ENCODE measurements around the gene DPYSL5. TPM values are rescaled to one million over a fixed set of nuclear protein-coding genes. Genes with fewer than 3 reads are reported as not detected.

Gene DPYSL5
- total RNA-seq, 1 donor from 2014 or later: 2.8 TPM

- H3K27me3 Mint-ChIP-seq (ENCODE audit: low read depth): peaks cover 10% of the 10 kb centered on the region
- no peaks in the 10 kb centered on the region for H3K4me1 Mint-ChIP-seq
- H3K9me3 Mint-ChIP-seq: no peaks in the 10 kb centered on the region
- no peak for TF ChIP-seq CTCF (IDR thresholded peaks at IDR 0.05; ENCODE audit: unreplicated experiment)
- H3K27ac Mint-ChIP-seq: no peak overlapping the region
- no peak overlapping the region for H3K4me3 Mint-ChIP-seq
- H3K36me3 Mint-ChIP-seq: no peaks in the 10 kb centered on the region
- DNase-seq (ENCODE audit: low spot score in 2 of 2, unreplicated experiment in 2 of 2): no peak
These were observed 37.9 kb downstream of the DPYSL5 start for GRCh38 chr2:26885651-26886329.

- Mint-ChIP-seq H3K27me3 (ENCODE audit: low read depth) (peaks cover 5% of the 10 kb centered on the region), H3K9me3 (no peaks in the 10 kb centered on the region), H3K36me3 (no peaks in the 10 kb centered on the region), H3K4me1 (no peaks in the 10 kb centered on the region), H3K27ac (no peak overlapping the region), H3K4me3 (no peak overlapping the region)
- DNase-seq (ENCODE audit: low spot score in 2 of 2, unreplicated experiment in 2 of 2): no peak
- no peak for TF ChIP-seq CTCF (IDR thresholded peaks at IDR 0.05; ENCODE audit: unreplicated experiment)
These were observed 38.8 kb downstream of the DPYSL5 start for GRCh38 chr2:26886736-26887135.

- H3K27ac Mint-ChIP-seq: no peak overlapping the region
- TF ChIP-seq CTCF (IDR thresholded peaks at IDR 0.05; ENCODE audit: unreplicated experiment): no peak
- H3K9me3 Mint-ChIP-seq: no peaks in the 10 kb centered on the region
- no peak for DNase-seq (ENCODE audit: low spot score in 2 of 2, unreplicated experiment in 2 of 2)
- no peaks in the 10 kb centered on the region for H3K36me3 Mint-ChIP-seq
- no peak overlapping the region for H3K4me3 Mint-ChIP-seq
- no peaks in the 10 kb centered on the region for H3K4me1 Mint-ChIP-seq
- H3K27me3 Mint-ChIP-seq (ENCODE audit: low read depth): peaks cover 5% of the 10 kb centered on the region
These were observed 39.2 kb downstream of the DPYSL5 start for GRCh38 chr2:26887151-26887550.

GRCh38 chr2:26889796-26890195, 41.9 kb downstream of the DPYSL5 start:
- no peak for DNase-seq (ENCODE audit: low spot score in 2 of 2, unreplicated experiment in 2 of 2)
- H3K4me3 Mint-ChIP-seq: no peak overlapping the region
- H3K27ac Mint-ChIP-seq: no peak overlapping the region
- no peaks in the 10 kb centered on the region for H3K4me1 Mint-ChIP-seq
- peaks cover 4% of the 10 kb centered on the region for H3K9me3 Mint-ChIP-seq
- TF ChIP-seq CTCF (IDR thresholded peaks at IDR 0.05; ENCODE audit: unreplicated experiment): no peak
- H3K27me3 Mint-ChIP-seq (ENCODE audit: low read depth): peaks cover 3% of the 10 kb centered on the region
- H3K36me3 Mint-ChIP-seq: no peaks in the 10 kb centered on the region

- no peak for TF ChIP-seq CTCF (IDR thresholded peaks at IDR 0.05; ENCODE audit: unreplicated experiment)
- peaks cover 1% of the 10 kb centered on the region for H3K27me3 Mint-ChIP-seq (ENCODE audit: low read depth)
- H3K9me3 Mint-ChIP-seq: peaks cover 10% of the 10 kb centered on the region
- H3K36me3 Mint-ChIP-seq: no peaks in the 10 kb centered on the region
- H3K4me1 Mint-ChIP-seq: no peaks in the 10 kb centered on the region
- no peak overlapping the region for H3K27ac Mint-ChIP-seq
- no peak overlapping the region for H3K4me3 Mint-ChIP-seq
- no peak for DNase-seq (ENCODE audit: low spot score in 2 of 2, unreplicated experiment in 2 of 2)
These were observed 42.5 kb downstream of the DPYSL5 start for GRCh38 chr2:26890341-26891000.
